ENCODE data around the gene VPS26C. TPM values are rescaled to one million over a fixed set of nuclear protein-coding genes. Genes with fewer than 3 reads are reported as not detected.

Gene VPS26C
- total and polyA plus RNA-seq, 2 of the 8 experiments (the other 6 are each of a cell fraction or from before 2014, with no cell fraction given) = 43.5 to 71.6 TPM

DNA sequence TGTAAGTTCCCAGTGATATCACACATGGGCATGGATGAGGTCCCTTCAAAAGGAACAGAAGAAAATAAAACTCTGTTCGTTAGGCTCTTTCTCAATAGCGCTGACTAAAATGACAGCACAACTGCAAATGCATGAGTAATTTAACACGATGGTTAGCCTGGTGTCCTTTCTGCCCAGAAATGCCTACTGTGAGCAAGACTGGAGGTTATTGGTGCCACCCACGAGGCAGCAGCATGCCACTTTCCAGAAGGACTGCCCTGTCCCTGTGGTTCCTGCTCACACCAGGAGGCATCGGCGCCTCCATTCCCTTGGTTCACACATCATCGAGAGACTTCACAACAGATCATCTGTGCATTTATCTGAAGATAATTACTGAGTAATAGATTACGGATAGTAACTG lies 26.2 kb downstream of the VPS26C start:
- no peak overlapping the region for H2BK12ac ChIP-seq (ENCODE audit: low read depth, low read length)
- H2AK5ac ChIP-seq (ENCODE audit: low read depth, low read length) = no peak overlapping the region
- no peak overlapping the region; the same call in 1 of the 2 replicates for H2BK5ac ChIP-seq (ENCODE audit: low read depth, low read length)
- H3K23me2 ChIP-seq (ENCODE audit: low read depth, low read length) = no peaks in the 10 kb centered on the region
- H4K91ac ChIP-seq (replicated peaks; ENCODE audit: insufficient read length, low read length) = no peak overlapping the region
- no peak overlapping the region for H3K4me3 ChIP-seq (ENCODE audit: extremely low read depth in 1 of 4, insufficient read depth in 2 of 4, low read depth in 3 of 4, low read length in 4 of 4)
- peaks cover 0 to 25% (median 1%) of the 10 kb centered on the region in 4 experiments; a peak in 4 of 8 replicates for H3K36me3 ChIP-seq (ENCODE audit: control insufficient read depth in 2 of 4, insufficient read depth in 4 of 4, low read length in 3 of 4)
- peaks cover 3 to 10% of the 10 kb centered on the region in 2 experiments for H4K20me1 ChIP-seq (replicated peaks in 1 of 2; ENCODE audit: control insufficient read depth in 1 of 2, insufficient read depth in 2 of 2, low read length in 2 of 2)
- no peak overlapping the region for H2BK15ac ChIP-seq (ENCODE audit: low read length)
- no peak overlapping the region for H3K23ac ChIP-seq (ENCODE audit: insufficient read length)
- peaks cover 0 to 55% of the 10 kb centered on the region in 2 experiments; a peak in 3 of 4 replicates for H3K79me2 ChIP-seq (ENCODE audit: control insufficient read depth in 1 of 2, insufficient read depth in 2 of 2, low read length in 2 of 2)
- no peaks in the 10 kb centered on the region for H3K27me3 ChIP-seq (replicated peaks in 1 of 4; ENCODE audit: control insufficient read depth in 3 of 4, extremely low read depth in 1 of 4, insufficient read depth in 3 of 4, low read length in 3 of 4)
- H2AFZ ChIP-seq (ENCODE audit: low read length) = no peak overlapping the region
- H3K14ac ChIP-seq (ENCODE audit: insufficient read length) = no peak overlapping the region
- no peak overlapping the region for H3K18ac ChIP-seq (ENCODE audit: extremely low read depth, low read length)
- no peak overlapping the region for H3K27ac ChIP-seq (ENCODE audit: low read depth, low read length)
- H4K8ac ChIP-seq (ENCODE audit: extremely low read depth, insufficient read depth, low read length) = no peak overlapping the region
- no peak for TF ChIP-seq BACH1 (IDR thresholded peaks at IDR 0.05; ENCODE audit: low read length)
- no peak for TF ChIP-seq SIN3A (conservative IDR thresholded peaks at IDR 0.05 in 1 of 2, IDR thresholded peaks at IDR 0.05 in 1 of 2; ENCODE audit: low read depth in 1 of 2, low read length in 2 of 2)
- TF ChIP-seq TAF1 (IDR thresholded peaks at IDR 0.05; ENCODE audit: low read depth, low read length) = no peak
- no peak for TF ChIP-seq SIX5 (IDR thresholded peaks at IDR 0.05; ENCODE audit: low read depth, low read length)
- no peak for TF ChIP-seq HDAC6 (IDR thresholded peaks at IDR 0.05; ENCODE audit: low read depth, low read length)
- no peak for TF ChIP-seq CEBPB (IDR thresholded peaks at IDR 0.05; ENCODE audit: low read depth, low read length)
- TF ChIP-seq HDAC2 (IDR thresholded peaks at IDR 0.05; ENCODE audit: borderline replicate concordance in 1 of 2, low read depth in 2 of 2, low read length in 2 of 2) = no peak
- no peak for TF ChIP-seq CREB1 (IDR thresholded peaks at IDR 0.05)
- no peak for TF ChIP-seq SP1 (IDR thresholded peaks at IDR 0.05; ENCODE audit: low read depth, low read length)
- TF ChIP-seq JUND (IDR thresholded peaks at IDR 0.05; ENCODE audit: low read length) = no peak
- no peak for TF ChIP-seq TAF7 (optimal IDR thresholded peaks at IDR 0.05; ENCODE audit: borderline replicate concordance, low read depth, low read length)
- TF ChIP-seq TEAD4 (IDR thresholded peaks at IDR 0.05; ENCODE audit: low read depth, low read length) = no peak
- no peak for TF ChIP-seq TCF12 (IDR thresholded peaks at IDR 0.05; ENCODE audit: low read depth, low read length)
- TF ChIP-seq CBX8 (IDR thresholded peaks at IDR 0.05; ENCODE audit: borderline replicate concordance, low read depth, low read length) = no peak
- H4K5ac ChIP-seq (ENCODE audit: insufficient read length, low read depth, low read length) = no peak overlapping the region
- no peak overlapping the region for H3K56ac ChIP-seq (replicated peaks; ENCODE audit: insufficient read length, low read depth, low read length)
- ChIA-PET POLR2A (ENCODE audit: partially characterized antibody) (no interaction called here), CTCF (ENCODE audit: partially characterized antibody) (no interaction called here)
- no peak overlapping the region for H2BK20ac ChIP-seq (ENCODE audit: low read length)
- H3K9me3 ChIP-seq (ENCODE audit: insufficient read depth in 2 of 2, low read depth in 1 of 2, low read length in 1 of 2) = no peaks in the 10 kb centered on the region
- H3K4ac ChIP-seq (replicated peaks; ENCODE audit: insufficient read length, low read depth, low read length) = no peak overlapping the region
- H3K79me1 ChIP-seq (ENCODE audit: low read depth, low read length) = peaks cover 21% of the 10 kb centered on the region
- peak in 1 of 2 experiments; percentile 33 for DNase-seq (ENCODE audit: low read depth in 1 of 2, low spot score in 2 of 2)
- FAIRE-seq = no peak
- peaks cover 5 to 8% (median 7%) of the 10 kb centered on the region in 4 experiments for H3K4me1 ChIP-seq (replicated peaks in 1 of 4; ENCODE audit: control insufficient read depth in 3 of 4, insufficient read depth in 4 of 4, low read length in 3 of 4)
- no peak overlapping the region for H3K4me2 ChIP-seq (ENCODE audit: insufficient read depth in 1 of 2, low read depth in 2 of 2, low read length in 2 of 2)
- WGBS, 2 experiments (ENCODE audit: extremely low coverage in 1 of 2, insufficient coverage in 1 of 2, insufficient read length in 1 of 2, insufficient replicate concordance in 2 of 2, low coverage in 1 of 2, low lambda C conversion rate in 2 of 2, missing lambda C conversion rate in 1 of 2) = 95% methylated on average over 8 of the region's 8 CpGs; no CpG with 5 or more reads in 1 of the 2 experiments
- no peak overlapping the region for H3K9ac ChIP-seq (replicated peaks in 1 of 4; ENCODE audit: extremely low read depth in 1 of 4, low read depth in 3 of 4, low read length in 3 of 4)
- H2BK120ac ChIP-seq (replicated peaks; ENCODE audit: low read depth, low read length) = no peak overlapping the region
